ENCODE results near the gene SLC38A3.

- no peak for TF ChIP-seq POLR2AphosphoS5 (IDR thresholded peaks at IDR 0.05; ENCODE audit: borderline replicate concordance, low read depth, low read length)
- no peak for TF ChIP-seq EZH2 (IDR thresholded peaks at IDR 0.05)
- no peak for TF ChIP-seq FOXP2 (optimal IDR thresholded peaks at IDR 0.05; ENCODE audit: control extremely low read depth, extremely low read length, insufficient read depth)
Measured at GRCh38 chr3:50207359-50208042, 2.4 kb downstream of the SLC38A3 start.
